Urinary bladder (tissue), 4 donors: ENCODE measurements around the gene TULP3. TPM values are rescaled to one million over a fixed set of nuclear protein-coding genes. Genes with fewer than 3 reads are reported as not detected.

Experiments
- DNase-seq: peaks from one replicate; pipeline ENCODE4 v3.0.0-alpha.2; 2015; ENCODE audit errors: extremely low spot score
- H3K27ac ChIP-seq: one replicate; pipeline ENCODE4 v1.5.1; 2013; ENCODE audit warnings: low read depth, mild to moderate bottlenecking, moderate library complexity
- H3K36me3 ChIP-seq: one replicate; pipeline ENCODE4 v1.6.1; 2013; ENCODE audit warnings: mild to moderate bottlenecking, moderate library complexity; ENCODE audit not compliant: insufficient read depth
- H3K4me1 ChIP-seq: one replicate; pipeline ENCODE4 v1.6.1; 2013; ENCODE audit warnings: mild to moderate bottlenecking, moderate library complexity; ENCODE audit not compliant: insufficient read depth
- H3K4me3 ChIP-seq: one replicate; pipeline ENCODE4 v1.5.1; 2013; ENCODE audit warnings: low read depth, low read length
- WGBS: extraction: QIAGEN DNeasy Blood & Tissue Kit; methylation state at CpG from one replicate; pipeline ENCODE4 v1.1.7; 2013; 5-methylcytosine and 5-hydroxymethylcytosine counted together
- polyA plus RNA-seq: library from polyadenylated mRNA; stranded (reverse); fragments of 200-250 nt; gene quantifications from one replicate; pipeline ENCODE4 v1.2.3, GENCODE V29; 2013
- total RNA-seq: library from RNA; depleted of rRNA; stranded (reverse); fragments of >200 nt; gene quantifications from one replicate; pipeline ENCODE4 v1.2.3, GENCODE V29; 2014
- donor health status: healthy with polysubstance abuse.
- donor health status: healthy.

The TULP3 gene
- total and polyA plus RNA-seq, 2 donors: 22.8 to 24.3 TPM

- H3K36me3 ChIP-seq: peaks cover 2% of the 10 kb centered on the region
- DNase-seq: no peak
- H3K4me3 ChIP-seq: no peak overlapping the region
Observed at GRCh38 chr12:2924019-2924418, 33.3 kb downstream of the TULP3 start.

GRCh38 chr12:2925322-2925995 is 34.8 kb downstream of the TULP3 start:
- Histone ChIP-seq H3K4me3 (no peak overlapping the region), H3K27ac (no peak overlapping the region), H3K36me3 (peaks cover 2% of the 10 kb centered on the region), H3K4me1 (no peaks in the 10 kb centered on the region)
- 88% methylated on average over 6 of the region's 6 CpGs for WGBS
- no peak for DNase-seq

More at GRCh38 chr12:2924019-2924418, 33.3 kb downstream of the TULP3 start:
- no peaks in the 10 kb centered on the region for H3K4me1 ChIP-seq
- H3K27ac ChIP-seq: no peak overlapping the region
- 89% methylated on average over 3 of the region's 3 CpGs for WGBS

DNA sequence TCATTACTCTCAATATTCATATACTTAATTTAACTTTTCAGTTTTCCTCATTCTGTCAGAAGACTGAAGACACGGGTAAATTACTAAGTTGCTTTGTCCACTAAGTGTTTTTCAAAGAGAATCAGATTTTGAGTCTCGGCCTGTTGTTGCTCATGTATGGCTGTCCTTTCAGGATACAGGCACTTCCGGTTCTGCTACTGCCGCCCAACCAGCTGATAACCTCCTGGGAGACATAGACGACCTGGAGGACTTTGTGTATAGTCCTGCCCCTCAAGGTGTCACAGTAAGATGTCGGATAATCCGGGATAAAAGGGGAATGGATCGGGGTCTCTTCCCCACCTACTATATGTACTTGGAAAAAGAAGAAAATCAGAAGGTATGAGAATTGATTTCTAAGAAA is 40.2 kb downstream of the TULP3 start:
- DNase-seq: no peak
- no peaks in the 10 kb centered on the region for H3K4me1 ChIP-seq
- H3K36me3 ChIP-seq: peaks cover 2% of the 10 kb centered on the region
- no peak overlapping the region for H3K27ac ChIP-seq
- no peak overlapping the region for H3K4me3 ChIP-seq
- 81% methylated on average over 8 of the region's 8 CpGs for WGBS

DNA sequence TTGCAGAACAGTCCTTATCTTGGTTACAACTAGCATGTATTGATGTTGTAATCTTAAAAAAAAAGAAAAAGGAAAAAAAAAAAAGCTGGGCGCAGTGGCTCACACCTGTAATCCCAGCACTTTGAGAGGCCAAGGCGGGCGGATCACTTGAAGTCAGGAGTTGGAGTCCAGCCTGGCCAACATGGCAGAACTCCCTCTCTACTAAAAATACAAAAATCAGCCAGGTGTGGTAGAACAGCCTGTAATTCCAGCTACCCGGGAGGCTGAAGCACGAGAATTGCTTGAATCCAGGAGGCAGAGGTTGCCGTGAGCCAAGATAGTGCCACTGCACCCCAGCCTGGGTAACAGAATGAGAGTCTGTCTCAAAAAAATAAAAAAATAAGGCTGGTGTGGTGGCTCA is 42.9 kb downstream of the TULP3 start:
- WGBS: 98% methylated on average over 6 of the region's 6 CpGs
- Histone ChIP-seq H3K4me3 (no peak overlapping the region), H3K36me3 (peaks cover 2% of the 10 kb centered on the region), H3K27ac (no peak overlapping the region), H3K4me1 (no peaks in the 10 kb centered on the region)
- no peak for DNase-seq

DNA sequence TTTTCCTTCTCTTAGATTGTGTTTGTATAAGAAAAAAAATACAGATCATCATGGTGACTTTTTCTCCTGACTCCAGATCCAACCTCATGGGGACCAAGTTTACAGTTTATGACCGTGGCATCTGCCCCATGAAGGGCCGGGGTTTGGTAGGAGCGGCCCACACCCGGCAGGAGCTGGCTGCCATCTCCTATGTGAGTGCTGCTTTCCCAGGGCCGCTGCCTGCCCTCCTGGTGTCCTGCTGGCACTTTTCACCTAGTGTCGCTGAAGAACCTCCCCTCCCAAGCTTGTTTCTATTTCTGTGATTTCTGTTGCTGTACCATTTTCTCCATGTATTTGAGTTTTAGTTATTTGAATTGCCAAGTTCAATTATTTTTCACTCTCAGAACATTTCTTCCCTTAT is 43.7 kb downstream of the TULP3 start:
- Histone ChIP-seq H3K36me3 (peaks cover 2% of the 10 kb centered on the region), H3K4me3 (no peak overlapping the region), H3K27ac (no peak overlapping the region), H3K4me1 (no peaks in the 10 kb centered on the region)
- 91% methylated on average over 6 of the region's 6 CpGs for WGBS
- no peak for DNase-seq

DNA sequence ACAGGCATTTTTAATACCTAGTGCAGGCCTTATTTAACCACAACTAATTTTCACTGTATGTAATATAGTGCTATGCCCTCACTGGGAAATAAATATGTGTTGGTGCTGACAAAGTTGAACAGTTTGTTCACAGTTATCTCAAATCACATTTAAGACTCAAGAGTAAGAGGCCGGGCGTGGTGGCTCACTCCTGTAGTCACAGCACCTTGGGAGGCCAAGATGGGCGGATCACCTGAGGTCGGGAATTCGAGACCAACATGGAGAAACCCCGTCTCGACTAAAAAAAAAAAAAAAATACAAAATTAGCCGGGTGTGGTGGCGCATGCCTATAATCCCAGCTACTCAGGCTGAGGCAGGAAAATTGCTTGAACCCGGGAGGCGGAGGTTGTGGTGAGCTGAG is 45.6 kb downstream of the TULP3 start:
- WGBS: 95% methylated on average over 11 of the region's 11 CpGs
- Histone ChIP-seq H3K4me1 (no peaks in the 10 kb centered on the region), H3K36me3 (no peaks in the 10 kb centered on the region), H3K27ac (no peak overlapping the region), H3K4me3 (no peak overlapping the region)
- no peak for DNase-seq

- H3K4me1 ChIP-seq: no peaks in the 10 kb centered on the region
- no peak for DNase-seq
- H3K27ac ChIP-seq: no peak overlapping the region
- 76% methylated on average over 3 of the region's 3 CpGs for WGBS
- no peaks in the 10 kb centered on the region for H3K36me3 ChIP-seq
- H3K4me3 ChIP-seq: no peak overlapping the region
Observed at GRCh38 chr12:2937500-2937899, 46.8 kb downstream of the TULP3 start.

- no peak for DNase-seq
Observed at GRCh38 chr12:2939191-2939590, 48.5 kb downstream of the TULP3 start.

DNA sequence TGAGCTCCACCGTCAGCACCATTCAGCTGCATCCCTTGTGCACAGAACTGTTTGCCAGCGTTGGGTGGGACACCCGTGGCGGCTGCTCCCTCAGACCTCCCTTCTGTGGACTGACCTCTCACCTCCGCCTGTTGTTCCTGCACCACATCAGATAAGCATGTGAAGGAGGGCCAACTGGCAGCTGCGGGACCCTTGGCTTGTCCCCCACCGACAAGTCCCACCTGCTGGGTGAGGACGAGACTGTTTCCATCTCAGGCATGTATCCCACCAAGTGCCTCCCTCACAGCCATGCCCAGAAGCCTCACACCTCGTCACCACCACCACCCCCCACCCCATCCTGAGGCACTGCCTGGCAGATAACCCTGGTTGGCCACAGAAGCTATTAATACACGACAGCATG is 49.9 kb downstream of the TULP3 start:
- 40% methylated on average over 10 of the region's 10 CpGs for WGBS
- H3K27ac ChIP-seq: no peak overlapping the region
- DNase-seq: no peak
- no peaks in the 10 kb centered on the region for H3K4me1 ChIP-seq
- no peak overlapping the region for H3K4me3 ChIP-seq
- no peaks in the 10 kb centered on the region for H3K36me3 ChIP-seq

More at GRCh38 chr12:2939191-2939590, 48.5 kb downstream of the TULP3 start:
- Histone ChIP-seq H3K27ac (no peak overlapping the region), H3K36me3 (no peaks in the 10 kb centered on the region), H3K4me1 (no peaks in the 10 kb centered on the region), H3K4me3 (no peak overlapping the region)
- 87% methylated on average over 5 of the region's 5 CpGs for WGBS

DNA sequence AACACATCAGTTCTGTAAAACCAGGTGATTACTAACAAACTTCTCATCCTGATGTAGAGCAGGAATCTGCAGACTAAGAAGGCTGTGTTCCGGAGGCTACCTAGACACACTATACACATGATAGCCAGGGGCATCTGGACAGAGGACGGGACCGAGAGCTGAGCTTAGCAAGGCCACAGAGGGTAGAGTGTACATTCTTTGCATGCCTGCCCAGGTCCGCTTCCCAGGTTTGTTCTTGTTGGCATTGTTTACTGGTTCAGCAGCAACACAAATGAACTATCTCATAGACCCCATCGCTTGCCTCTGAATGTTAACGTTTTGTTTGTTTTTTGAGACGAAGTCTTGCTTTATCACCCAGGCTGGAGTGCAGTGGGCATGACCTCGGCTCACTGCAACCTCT is 50.8 kb downstream of the TULP3 start:
- no peak overlapping the region for H3K27ac ChIP-seq
- H3K36me3 ChIP-seq: no peaks in the 10 kb centered on the region
- H3K4me1 ChIP-seq: no peaks in the 10 kb centered on the region
- 82% methylated on average over 8 of the region's 8 CpGs for WGBS
- DNase-seq: no peak
- H3K4me3 ChIP-seq: no peak overlapping the region

- 24% methylated on average over 24 of the region's 24 CpGs for WGBS
- Histone ChIP-seq H3K4me3 (no peak overlapping the region), H3K36me3 (no peaks in the 10 kb centered on the region), H3K4me1 (no peaks in the 10 kb centered on the region), H3K27ac (no peak overlapping the region)
- no peak for DNase-seq
Observed at GRCh38 chr12:2944401-2945047, 53.8 kb downstream of the TULP3 start.

- Histone ChIP-seq H3K36me3 (no peaks in the 10 kb centered on the region), H3K4me1 (no peaks in the 10 kb centered on the region), H3K4me3 (no peak overlapping the region), H3K27ac (no peak overlapping the region)
- 88% methylated on average over 4 of the region's 4 CpGs for WGBS
- DNase-seq: no peak
Observed at GRCh38 chr12:2949411-2949810, 58.7 kb downstream of the TULP3 start.

- no peak for DNase-seq
- H3K4me1 ChIP-seq: peaks cover 1% of the 10 kb centered on the region
- H3K27ac ChIP-seq: no peak overlapping the region
- no peak overlapping the region for H3K4me3 ChIP-seq
- 98% methylated on average over 1 of the region's 1 CpG for WGBS
- H3K36me3 ChIP-seq: no peaks in the 10 kb centered on the region
Observed at GRCh38 chr12:2955888-2956287, 65.2 kb downstream of the TULP3 start.

DNA sequence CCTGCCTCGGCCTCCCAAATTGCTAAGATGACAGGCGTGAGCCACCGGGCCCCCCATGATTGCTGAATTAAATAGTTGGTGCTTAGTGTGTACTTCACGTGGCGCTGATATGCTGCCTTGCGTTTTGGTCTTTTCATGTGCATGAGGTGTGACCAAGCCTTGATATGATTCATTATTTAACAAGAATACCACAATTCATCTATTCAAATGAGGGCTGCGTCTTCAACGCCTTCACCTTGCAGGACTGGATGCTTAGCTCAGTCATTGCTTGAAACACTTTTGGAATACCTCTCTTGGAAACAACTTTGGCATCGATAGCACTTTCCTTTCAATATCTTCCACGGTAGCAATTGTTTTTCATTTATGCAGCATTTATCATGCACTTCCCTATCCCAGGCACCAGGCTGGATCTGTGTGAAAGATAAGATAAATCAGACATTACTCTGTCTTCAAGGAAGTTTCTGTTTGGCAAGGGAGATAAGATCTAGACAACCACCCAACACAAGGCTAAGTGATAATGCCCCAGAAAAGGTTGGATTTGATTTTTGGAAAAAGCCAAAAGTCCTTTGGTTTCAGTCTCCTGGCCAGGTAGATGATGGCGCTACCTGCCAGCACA is 67.2 kb downstream of the TULP3 start:
- DNase-seq: no peak
- Histone ChIP-seq H3K27ac (no peak overlapping the region), H3K36me3 (no peaks in the 10 kb centered on the region), H3K4me3 (peak overlapping the region; percentile 63), H3K4me1 (peaks cover 1% of the 10 kb centered on the region)
- 68% methylated on average over 11 of the region's 11 CpGs for WGBS
